OCI-LY3 (cell line): ENCODE measurements around the gene ACOX3.

Source experiments
- H2AFZ ChIP-seq: fragments of 200-600, 300-600 bp; shearing (Covaris generic); 2 replicates; pipeline ENCODE4 v1.6.0; 2014; ENCODE audit warnings: antibody characterized with exemption, low read depth, low read length
- H3K27ac ChIP-seq: fragments of 200-600, 300-600 bp; sonication (generic); 2 replicates; pipeline ENCODE4 v1.5.1; 2014; ENCODE audit warnings: mild to moderate bottlenecking, low read length, moderate library complexity, mixed read lengths
- H3K27me3 ChIP-seq: fragments of 200-600, 300-600 bp; sonication (generic); 2 replicates; pipeline ENCODE4 v1.6.1; 2014; ENCODE audit warnings: low read depth, low read length, mixed read lengths
- H3K36me3 ChIP-seq: fragments of 200-600, 300-600 bp; sonication (generic); replicated peaks from 2 replicates; pipeline ENCODE3; 2014; ENCODE audit warnings: low read depth, low read length, mixed read lengths
- H3K4me1 ChIP-seq: fragments of 300-600, 200-600 bp; sonication (generic); 2 replicates; pipeline ENCODE4 v1.6.1; 2014; ENCODE audit warnings: low read length, mixed read lengths
- H3K4me2 ChIP-seq: fragments of 200-600, 300-600 bp; sonication (generic); 2 replicates; pipeline ENCODE4 v1.6.1; 2014; ENCODE audit warnings: low read length, mixed read lengths
- H3K4me3 ChIP-seq: fragments of 300-600, 200-600 bp; sonication (generic); 2 replicates; pipeline ENCODE4 v1.5.1; 2014; ENCODE audit warnings: antibody characterized with exemption, mild to moderate bottlenecking, low read length, moderate library complexity
- H3K79me2 ChIP-seq: fragments of 300-600, 200-600 bp; shearing (Covaris generic); 2 replicates; pipeline ENCODE4 v1.6.1; 2014; ENCODE audit warnings: mild to moderate bottlenecking, low read length, mixed read lengths
- H3K9ac ChIP-seq: fragments of 300-600, 200-600 bp; shearing (Covaris generic); 2 replicates; pipeline ENCODE4 v1.6.0; 2014; ENCODE audit warnings: mild to moderate bottlenecking, low read length, moderate library complexity
- H3K9me3 ChIP-seq: fragments of 200-600, 300-600 bp; shearing (Covaris generic); 2 replicates; pipeline ENCODE4 v1.6.1; 2014; ENCODE audit warnings: low read length, mixed read lengths; ENCODE audit not compliant: insufficient read depth
- H4K20me1 ChIP-seq: fragments of 200-600, 300-600 bp; sonication (generic); 2 replicates; pipeline ENCODE4 v1.6.1; 2016; ENCODE audit warnings: low read length, mixed read lengths; ENCODE audit not compliant: insufficient read depth
- CTCF ChIP-seq: fragments of 200-600, 300-600 bp; sonication (generic); IDR thresholded peaks from 2 replicates; pipeline ENCODE4 v1.5.1; 2014; ENCODE audit warnings: antibody characterized with exemption, low read length, low read depth
- EZH2phosphoT487 ChIP-seq: fragments of 200-600 bp; shearing (Covaris generic); IDR thresholded peaks from 2 replicates; pipeline ENCODE4 v1.6.1; 2018; ENCODE audit warnings: antibody characterized with exemption, mixed run types, low read depth

The ACOX3 gene

DNA sequence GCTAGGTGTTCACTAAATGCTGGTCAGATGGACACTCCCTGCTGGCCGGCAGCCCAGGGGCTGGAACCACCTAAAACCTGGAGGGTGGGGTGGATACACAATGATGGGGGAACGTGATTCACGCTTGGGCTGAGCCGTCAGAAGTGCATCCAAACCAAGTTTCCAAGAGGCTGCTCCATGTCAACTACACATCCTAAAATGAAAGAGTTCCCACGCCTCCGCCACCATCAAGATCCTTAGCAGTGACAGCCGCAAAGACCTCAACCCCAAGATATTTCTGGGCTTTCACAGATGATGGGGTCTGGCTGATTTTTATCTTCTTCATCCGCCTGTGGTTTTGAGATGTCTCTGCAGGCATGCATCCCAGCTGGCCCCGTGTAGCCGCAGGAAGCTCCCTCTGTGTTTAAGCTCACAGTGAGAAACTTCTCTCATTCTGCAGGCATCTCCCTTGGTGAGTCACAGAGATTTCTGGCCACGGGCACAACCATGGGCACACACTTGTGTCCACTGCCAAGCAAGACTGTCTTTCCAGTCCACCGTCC, 86.5 kb downstream of the ACOX3 start:
- H2AFZ ChIP-seq = no peak overlapping the region
- H3K4me1 ChIP-seq = no peaks in the 10 kb centered on the region
- no peaks in the 10 kb centered on the region for H4K20me1 ChIP-seq
- no peaks in the 10 kb centered on the region for H3K9me3 ChIP-seq
- no peak overlapping the region for H3K4me3 ChIP-seq
- no peaks in the 10 kb centered on the region for H3K36me3 ChIP-seq
- TF ChIP-seq CTCF (no peak), EZH2phosphoT487 (no peak)
- H3K27me3 ChIP-seq = peaks cover 12% of the 10 kb centered on the region
- H3K9ac ChIP-seq = no peak overlapping the region
- no peaks in the 10 kb centered on the region for H3K79me2 ChIP-seq
- H3K27ac ChIP-seq = no peak overlapping the region
- H3K4me2 ChIP-seq = no peak overlapping the region

- Histone ChIP-seq H3K27me3 (peaks cover 12% of the 10 kb centered on the region), H4K20me1 (no peaks in the 10 kb centered on the region), H3K79me2 (no peaks in the 10 kb centered on the region), H3K27ac (no peak overlapping the region), H3K36me3 (no peaks in the 10 kb centered on the region), H3K4me1 (peaks cover 1% of the 10 kb centered on the region; the same call in 1 of the 2 replicates), H2AFZ (no peak overlapping the region), H3K4me3 (no peak overlapping the region), H3K9ac (no peak overlapping the region), H3K9me3 (no peaks in the 10 kb centered on the region), H3K4me2 (no peak overlapping the region)
- TF ChIP-seq EZH2phosphoT487 = no peak
- TF ChIP-seq CTCF = no peak
Observed at GRCh38 chr4:8353158-8353669, 87.3 kb downstream of the ACOX3 start.

- Histone ChIP-seq H3K9me3 (no peaks in the 10 kb centered on the region), H4K20me1 (no peaks in the 10 kb centered on the region), H3K27ac (no peak overlapping the region), H2AFZ (no peak overlapping the region), H3K4me1 (peaks cover 5% of the 10 kb centered on the region; the same call in 1 of the 2 replicates), H3K9ac (no peak overlapping the region), H3K4me3 (no peak overlapping the region), H3K27me3 (peaks cover 12% of the 10 kb centered on the region), H3K79me2 (no peaks in the 10 kb centered on the region), H3K36me3 (no peaks in the 10 kb centered on the region), H3K4me2 (no peak overlapping the region)
- TF ChIP-seq CTCF = no peak
- TF ChIP-seq EZH2phosphoT487 = no peak
Observed at GRCh38 chr4:8352368-8353157, 88.0 kb downstream of the ACOX3 start.

DNA sequence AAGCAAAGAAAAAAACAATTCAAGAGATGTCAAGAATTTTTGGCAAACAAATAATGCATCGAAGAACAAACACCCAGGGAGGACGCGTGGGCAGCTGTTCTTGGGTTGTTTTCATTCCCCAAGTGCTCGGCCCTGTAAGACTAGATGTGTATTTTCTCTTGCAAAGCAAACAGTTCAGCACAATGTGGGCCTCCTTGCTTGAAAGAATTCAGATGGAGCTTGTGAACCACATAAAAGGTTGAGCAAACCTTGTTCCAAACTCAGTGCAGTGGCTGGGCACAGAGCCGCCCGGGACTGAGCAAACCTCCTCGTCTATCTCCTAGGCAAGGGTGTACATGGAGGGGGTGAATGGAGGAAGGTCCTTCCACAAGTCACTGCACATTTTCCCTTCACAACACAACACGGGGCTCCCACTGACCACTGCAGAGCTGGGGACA, 88.6 kb downstream of the ACOX3 start:
- Histone ChIP-seq H3K4me2 (no peak overlapping the region), H2AFZ (no peak overlapping the region), H3K36me3 (no peaks in the 10 kb centered on the region), H3K27ac (no peak overlapping the region), H3K27me3 (peaks cover 12% of the 10 kb centered on the region), H3K79me2 (no peaks in the 10 kb centered on the region), H4K20me1 (no peaks in the 10 kb centered on the region), H3K9ac (no peak overlapping the region), H3K4me1 (peaks cover 5% of the 10 kb centered on the region; the same call in 1 of the 2 replicates), H3K9me3 (no peaks in the 10 kb centered on the region), H3K4me3 (no peak overlapping the region)
- TF ChIP-seq CTCF (no peak), EZH2phosphoT487 (no peak)
